ENCODE measurements around the gene SERPINC1.
"Not testable (repeated sequence)": the region's sequence is repeated elsewhere in the genome, so short reads cannot be mapped to it uniquely, and the experiment has no call there.

Gene SERPINC1

GRCh38 chr1:173917149-173917548, at the start of gene SERPINC1:
SERPINC1 (minus strand) TSS chr1:173917327; CDS start chr1:173917259, 68 bp downstream.
- DNase-seq = no peak

GRCh38 chr1:173965896-173966295, 48.8 kb upstream of the SERPINC1 start:
- DNase-seq = not testable (repeated sequence)

DNA sequence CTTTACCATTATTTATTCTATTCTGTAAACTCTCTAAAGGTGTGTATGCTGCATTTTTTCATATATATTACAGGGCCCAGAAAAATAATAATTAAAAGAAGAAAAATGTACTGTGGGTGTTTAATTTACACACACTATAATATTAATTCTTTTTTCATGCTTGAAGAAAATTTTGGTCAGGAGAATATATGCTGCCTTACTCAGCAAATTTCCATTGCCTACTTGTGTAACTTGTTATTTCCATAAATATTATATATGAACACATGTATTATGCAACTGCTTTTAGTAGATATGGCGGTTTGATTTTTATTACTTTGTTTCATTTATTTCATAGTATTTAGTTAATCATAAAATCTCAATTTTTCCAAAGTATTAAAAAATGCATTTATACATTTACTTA, 46.4 kb upstream of the SERPINC1 start:
- DNase-seq = no peak

DNA sequence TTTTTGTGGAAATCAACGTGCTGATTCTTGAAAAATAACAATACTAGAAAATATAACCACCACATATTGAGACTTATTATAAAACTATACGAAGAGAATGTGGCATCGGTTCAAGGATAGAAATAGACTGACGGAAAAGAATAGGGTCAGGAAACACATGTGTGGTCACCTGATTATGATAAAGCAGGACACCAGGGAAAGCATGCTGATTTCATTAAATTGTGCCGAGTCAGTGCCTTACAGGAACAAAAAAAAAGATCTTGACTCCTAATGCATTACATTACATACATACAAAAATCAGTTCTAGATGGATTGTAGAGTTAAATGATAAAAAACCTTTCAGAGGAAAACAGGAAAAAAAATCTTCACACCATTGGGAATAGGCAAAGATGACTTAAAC, 43.5 kb upstream of the SERPINC1 start:
- no peak for DNase-seq

DNA sequence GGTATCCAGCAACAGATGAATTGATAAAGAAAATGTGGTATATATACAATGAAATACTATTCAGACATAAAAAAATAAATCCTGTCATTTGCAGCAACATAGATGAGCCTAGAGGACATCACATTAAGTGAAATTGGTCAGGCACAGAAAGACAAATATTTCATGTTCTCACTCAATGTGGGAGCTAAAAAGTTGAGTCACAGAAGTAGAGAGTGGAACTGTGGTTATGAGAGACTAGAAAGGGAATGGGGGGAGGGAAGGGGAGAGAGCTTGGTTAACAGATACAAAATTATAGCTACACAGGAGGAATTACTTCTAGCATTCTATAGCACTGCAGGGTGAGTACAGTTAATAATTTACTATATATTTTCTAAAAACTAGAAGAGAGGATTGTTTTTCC, 37.1 kb upstream of the SERPINC1 start:
- no peak for DNase-seq

DNA sequence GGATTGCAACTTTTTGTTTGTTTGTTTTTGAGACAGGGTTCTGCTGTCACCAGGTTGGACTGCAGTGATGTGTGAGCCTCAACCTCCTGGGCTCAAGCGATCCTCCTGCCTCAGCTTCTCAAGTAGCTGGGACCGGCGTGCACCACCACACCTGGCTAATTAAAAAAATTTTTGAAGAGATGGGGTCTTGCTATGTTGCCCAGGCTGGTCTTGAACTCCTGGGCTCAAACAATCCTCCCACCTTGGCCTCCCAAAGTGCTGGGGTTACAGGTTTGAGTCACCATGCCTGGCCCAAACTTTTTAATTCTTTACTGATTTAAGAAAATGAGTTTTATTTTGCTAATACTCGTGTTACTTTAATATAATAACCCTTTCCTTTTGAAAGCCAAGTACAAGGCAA, 31.5 kb upstream of the SERPINC1 start:
- no peak for DNase-seq

- no peak for DNase-seq
These were observed 29.3 kb upstream of the SERPINC1 start for GRCh38 chr1:173946380-173946921.

DNA sequence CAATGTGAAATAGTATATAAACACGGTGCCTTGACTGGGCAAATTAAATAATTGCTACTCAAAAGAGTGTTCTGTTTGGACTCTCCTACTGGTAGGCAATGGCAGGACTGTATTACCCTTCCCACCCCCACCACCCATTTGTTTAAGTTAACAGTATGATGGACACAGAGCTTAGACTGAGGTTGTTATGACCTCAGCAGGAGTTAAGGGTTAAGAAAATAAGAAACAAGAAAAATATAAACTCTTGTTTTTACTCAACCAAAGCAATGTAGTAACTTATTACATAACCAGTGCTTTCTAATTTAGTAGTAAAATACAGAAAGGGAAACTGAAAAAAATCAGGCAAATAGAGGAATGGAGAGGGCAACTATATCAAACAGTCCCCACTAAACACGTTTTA, 19.9 kb upstream of the SERPINC1 start:
- no peak for DNase-seq

DNA sequence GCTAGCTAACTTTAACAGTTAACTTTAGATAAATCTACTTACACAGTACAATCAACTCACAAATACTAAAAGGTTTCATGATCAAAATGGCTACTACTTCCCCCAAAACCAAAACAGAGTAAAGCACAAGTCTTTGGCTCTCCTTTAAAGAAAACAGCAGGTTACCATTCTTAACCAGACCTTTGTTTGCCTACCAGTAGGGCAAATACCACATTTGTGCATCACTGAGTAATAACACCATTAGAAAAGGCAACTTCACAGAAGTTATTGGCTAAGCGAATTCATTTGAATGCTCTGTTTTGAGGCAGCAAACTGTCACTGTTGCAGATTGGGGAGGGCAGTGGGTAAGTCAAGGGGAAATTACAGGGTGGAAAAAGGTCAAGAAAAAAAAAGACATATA, 17.3 kb upstream of the SERPINC1 start:
- DNase-seq = no peak

GRCh38 chr1:173930541-173930940, 13.4 kb upstream of the SERPINC1 start:
- not testable (repeated sequence) for DNase-seq

GRCh38 chr1:173925306-173926242, 8.4 kb upstream of the SERPINC1 start:
- DNase-seq = no peak

DNA sequence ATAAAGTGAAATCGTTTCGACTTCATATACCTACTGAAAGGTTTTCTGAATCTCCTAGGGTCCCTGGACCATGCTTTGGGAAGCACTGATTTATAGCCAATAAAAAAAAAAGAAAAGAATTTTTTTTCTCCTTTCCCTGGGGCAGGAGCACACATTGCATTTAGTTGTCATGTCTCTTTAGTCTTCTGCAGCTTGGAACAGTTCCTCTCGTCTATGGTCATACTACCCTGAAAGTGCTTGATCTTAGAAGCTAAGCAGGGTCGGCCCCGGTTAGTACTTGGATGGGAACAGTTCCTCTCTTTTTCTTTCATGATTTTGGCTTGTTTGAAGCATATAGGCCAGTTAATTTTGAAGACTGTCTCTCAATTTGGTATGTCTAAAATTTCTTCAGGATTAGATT, 3.7 kb upstream of the SERPINC1 start:
- DNase-seq = no peak

GRCh38 chr1:173917635-173918493, 737 bp upstream of the SERPINC1 start:
- peak in 1 of 2 experiments; percentile 37 for DNase-seq

DNA sequence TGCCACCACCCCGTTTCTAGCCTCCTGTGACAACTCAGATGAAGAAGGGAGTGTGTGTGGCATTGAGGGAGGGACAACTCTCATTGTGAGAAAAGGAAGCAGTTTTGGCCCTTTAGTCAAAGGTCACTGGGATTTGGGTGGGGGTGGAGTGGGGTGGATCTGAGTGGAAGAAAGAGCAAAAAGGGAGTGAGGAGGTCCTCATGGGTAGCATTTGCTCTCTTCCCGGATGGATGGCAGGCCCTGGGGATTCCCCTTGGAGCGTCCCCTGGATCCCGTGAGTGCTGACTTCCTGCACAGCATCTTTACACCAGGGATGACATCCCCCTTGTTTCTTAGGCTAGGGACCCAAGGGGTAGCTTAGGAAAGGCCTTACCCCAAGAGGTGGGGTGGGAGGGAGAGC, 460 bp downstream of the SERPINC1 start:
- no peak for DNase-seq

DNA sequence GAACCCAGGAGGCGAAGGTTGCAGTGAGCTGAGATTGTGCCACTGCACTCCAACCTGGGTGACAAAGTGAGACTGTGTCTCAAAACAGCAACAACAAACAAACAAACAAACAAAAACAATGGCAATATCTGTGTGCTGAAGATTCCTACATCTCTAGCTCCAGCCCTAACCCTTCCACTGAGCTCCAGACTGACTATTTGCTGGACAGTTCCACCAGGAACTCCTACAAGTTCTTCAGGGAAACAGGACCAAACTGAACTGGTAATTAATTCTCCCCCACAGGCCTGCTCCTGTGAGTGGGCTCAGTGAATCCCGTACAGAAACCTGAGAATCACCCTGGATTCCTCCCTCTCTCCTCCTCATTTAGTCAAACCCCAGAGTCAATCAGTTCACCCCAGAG, 1.5 kb downstream of the SERPINC1 start:
- no peak for DNase-seq

GRCh38 chr1:173914366-173914871, 2.7 kb downstream of the SERPINC1 start:
- no peak for DNase-seq

DNA sequence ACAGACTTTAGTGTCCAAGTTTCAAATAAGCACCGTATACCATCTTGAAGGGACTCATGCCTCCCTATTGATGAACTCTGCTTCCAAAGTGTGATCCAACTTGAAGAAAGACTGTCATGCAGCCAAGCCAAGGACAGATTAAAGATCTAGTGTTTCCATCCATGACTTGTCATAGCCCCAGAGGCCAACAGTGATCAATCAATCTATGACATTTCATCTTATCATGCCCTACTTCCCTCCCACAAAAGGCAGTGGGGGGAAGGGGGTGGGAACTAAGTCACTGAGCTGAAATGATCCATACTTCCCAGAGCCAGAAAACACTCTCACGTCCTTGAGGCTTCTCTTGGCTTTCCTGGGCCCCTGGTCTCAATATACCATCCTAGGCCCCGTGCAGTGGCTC, 4.0 kb downstream of the SERPINC1 start:
- no peak for DNase-seq

DNA sequence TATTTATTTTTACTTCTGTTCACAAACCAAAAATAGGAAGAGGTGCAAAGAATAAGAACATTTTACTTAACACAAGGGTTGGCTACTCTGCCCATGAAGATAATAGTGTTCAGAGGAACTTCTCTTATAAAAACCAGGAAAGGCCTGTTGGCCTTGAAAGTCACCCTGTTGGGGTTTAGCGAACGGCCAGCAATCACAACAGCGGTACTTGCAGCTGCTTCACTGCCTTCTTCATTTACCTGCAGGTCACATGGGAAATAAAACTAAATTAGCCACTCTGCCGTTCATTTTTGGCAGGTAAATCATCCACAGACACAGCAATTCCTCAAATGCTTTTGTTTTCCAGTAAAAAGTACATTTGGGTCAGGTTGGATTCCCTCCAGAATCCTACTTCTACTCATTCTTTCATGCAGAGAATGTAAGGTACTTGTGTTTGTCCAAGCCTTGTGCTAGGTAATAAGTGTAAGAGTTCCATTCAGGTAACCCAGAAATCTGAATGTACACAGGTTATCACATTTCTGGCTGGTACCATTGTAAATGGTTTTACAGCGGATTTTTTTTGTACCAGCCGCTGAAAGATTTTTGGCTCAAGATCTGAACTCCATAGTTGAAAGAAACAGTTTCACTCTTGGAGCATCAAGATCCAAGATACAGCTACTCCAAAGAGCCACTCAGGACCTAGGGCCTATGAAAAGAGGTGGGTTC, 13.1 kb downstream of the SERPINC1 start:
- no peak for DNase-seq

GRCh38 chr1:173900992-173901391, 16.1 kb downstream of the SERPINC1 start:
- no peak for DNase-seq

DNA sequence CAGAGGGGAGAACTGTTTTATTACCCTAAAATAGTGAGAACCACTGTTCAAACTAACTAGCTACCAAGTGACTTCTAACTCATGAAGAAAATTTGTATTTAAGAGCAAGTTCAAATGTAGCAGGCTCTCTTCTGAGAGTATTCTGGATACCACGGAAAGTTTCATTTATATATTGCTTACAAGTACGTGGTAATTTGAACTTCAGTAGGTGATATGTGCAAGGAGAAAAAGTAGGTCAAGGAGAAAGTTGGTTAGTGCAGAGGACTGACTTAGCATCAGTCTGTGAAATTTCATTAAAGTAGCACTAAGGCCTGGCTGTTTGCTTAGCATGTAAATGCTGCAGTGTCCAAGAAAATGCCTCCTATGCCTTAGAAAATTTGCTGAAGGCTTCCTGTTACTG, 16.7 kb downstream of the SERPINC1 start:
- DNase-seq = no peak

GRCh38 chr1:173894189-173894588, 22.9 kb downstream of the SERPINC1 start:
- no peak for DNase-seq

- no peak for DNase-seq
These were observed 23.5 kb downstream of the SERPINC1 start for GRCh38 chr1:173893611-173894010.

DNA sequence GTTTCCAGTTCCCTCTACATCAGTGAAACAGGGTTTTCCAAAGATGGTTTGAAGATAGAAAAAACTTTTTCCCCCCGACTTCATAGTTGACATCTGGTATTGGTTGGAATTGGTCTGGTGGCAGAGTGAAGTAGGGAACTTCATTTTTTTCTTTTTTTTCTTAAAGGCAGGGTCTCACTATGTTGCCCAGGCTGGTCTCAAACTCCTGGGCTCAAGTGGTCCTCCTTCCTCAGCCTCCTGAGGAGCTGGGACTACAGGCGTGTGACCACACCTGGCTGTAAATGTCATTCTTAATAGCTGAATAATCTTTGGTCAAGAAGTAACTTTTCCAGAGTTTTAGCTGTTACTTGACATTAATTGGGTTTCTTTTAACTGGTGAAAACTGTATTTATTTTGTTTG, 27.2 kb downstream of the SERPINC1 start:
- DNase-seq = no peak

Data from NCI-H187 (cell line).